ENCODE measurements around the gene RBCK1.

- TF ChIP-seq POLR2A (IDR thresholded peaks at IDR 0.05), result no peak
- no peak for TF ChIP-seq CTCF (IDR thresholded peaks at IDR 0.05)
- TF ChIP-seq EP300 (IDR thresholded peaks at IDR 0.05), result no peak
These were observed 29.8 kb downstream of the RBCK1 start for GRCh38 chr20:437787-438486.

All from ovary (tissue), 3 donors.